MM.1S (cell line): Measurements from ENCODE around the gene PCCA.

Experiments used
- DNase-seq: peaks from one replicate; pipeline ENCODE4 v3.0.0-alpha.2; 2015
- H2AFZ ChIP-seq: fragments of 300-600 bp; sonication (generic); 2 replicates; pipeline ENCODE4 v1.6.0; 2016; ENCODE audit warnings: antibody characterized with exemption, low read length
- H3F3A ChIP-seq: fragments of 300-600 bp; sonication (generic); 2 replicates; pipeline ENCODE4 v1.6.1; 2016; ENCODE audit warnings: mild to moderate bottlenecking, antibody characterized with exemption, low read length, moderate library complexity, mixed read lengths; ENCODE audit not compliant: insufficient read depth
- H3K27ac ChIP-seq: fragments of 300-600 bp; sonication (generic); 2 replicates; pipeline ENCODE4 v1.5.1; 2016; ENCODE audit warnings: mild to moderate bottlenecking, low read length
- H3K27me3 ChIP-seq: fragments of 300-600 bp; sonication (generic); replicated peaks from 2 replicates; pipeline ENCODE4 v1.6.0; 2016; ENCODE audit warnings: low read length; ENCODE audit not compliant: insufficient read depth
- H3K36me3 ChIP-seq: fragments of 300-600 bp; sonication (generic); replicated peaks from 2 replicates; pipeline ENCODE4 v1.6.1; 2016; ENCODE audit warnings: mild to moderate bottlenecking, low read length, mixed read lengths; ENCODE audit not compliant: insufficient read depth
- H3K4me1 ChIP-seq: fragments of 300-600 bp; sonication (generic); 2 replicates; pipeline ENCODE4 v1.6.1; 2016; ENCODE audit warnings: low read length, mixed read lengths
- H3K4me2 ChIP-seq: fragments of 300-600 bp; sonication (generic); 2 replicates; pipeline ENCODE4 v1.6.0; 2016; ENCODE audit warnings: low read depth, low read length
- H3K4me3 ChIP-seq: fragments of 300-600 bp; sonication (generic); 2 replicates; pipeline ENCODE4 v1.5.1; 2016; ENCODE audit warnings: low read length, mixed read lengths
- H3K79me2 ChIP-seq: fragments of 300-600 bp; sonication (generic); 2 replicates; pipeline ENCODE4 v1.6.1; 2016; ENCODE audit warnings: mixed run types, low read length, mixed read lengths
- H3K9ac ChIP-seq: fragments of 300-600 bp; sonication (generic); 2 replicates; pipeline ENCODE4 v1.6.1; 2016; ENCODE audit warnings: low read length, mixed read lengths
- H3K9me2 ChIP-seq: fragments of 300-600 bp; sonication (generic); replicated peaks from 2 replicates; pipeline ENCODE4 v1.6.1; 2016; ENCODE audit warnings: mild to moderate bottlenecking, low read length, mixed read lengths; ENCODE audit not compliant: insufficient read depth
- H3K9me3 ChIP-seq: fragments of 300-600 bp; sonication (generic); replicated peaks from 2 replicates; pipeline ENCODE4 v1.6.1; 2016; ENCODE audit warnings: mild to moderate bottlenecking, low read length, mixed read lengths; ENCODE audit not compliant: insufficient read depth
- H4K20me1 ChIP-seq: fragments of 300-600 bp; sonication (generic); 2 replicates; pipeline ENCODE4 v1.6.1; 2016; ENCODE audit warnings: mild to moderate bottlenecking, low read length, moderate library complexity, mixed read lengths; ENCODE audit not compliant: insufficient read depth
- EZH2 ChIP-seq: fragments of 300-600 bp; sonication (generic); optimal IDR thresholded peaks from 2 replicates; pipeline ENCODE3; 2017; ENCODE audit warnings: low read depth, mild to moderate bottlenecking, antibody characterized with exemption, low read length, mixed read lengths
- EZH2phosphoT487 ChIP-seq: fragments of 300-600 bp; sonication (generic); IDR thresholded peaks from 2 replicates; pipeline ENCODE4 v1.6.1; 2018; ENCODE audit warnings: antibody characterized with exemption, low read length
- TF ChIP-seq, protein P1 (sequence below): fragments of 300-600 bp; sonication (generic); IDR thresholded peaks from 2 replicates; pipeline ENCODE4 v1.5.1; 2016; ENCODE audit warnings: antibody characterized with exemption, low read length, mixed read lengths

PCCA gene, protein sequence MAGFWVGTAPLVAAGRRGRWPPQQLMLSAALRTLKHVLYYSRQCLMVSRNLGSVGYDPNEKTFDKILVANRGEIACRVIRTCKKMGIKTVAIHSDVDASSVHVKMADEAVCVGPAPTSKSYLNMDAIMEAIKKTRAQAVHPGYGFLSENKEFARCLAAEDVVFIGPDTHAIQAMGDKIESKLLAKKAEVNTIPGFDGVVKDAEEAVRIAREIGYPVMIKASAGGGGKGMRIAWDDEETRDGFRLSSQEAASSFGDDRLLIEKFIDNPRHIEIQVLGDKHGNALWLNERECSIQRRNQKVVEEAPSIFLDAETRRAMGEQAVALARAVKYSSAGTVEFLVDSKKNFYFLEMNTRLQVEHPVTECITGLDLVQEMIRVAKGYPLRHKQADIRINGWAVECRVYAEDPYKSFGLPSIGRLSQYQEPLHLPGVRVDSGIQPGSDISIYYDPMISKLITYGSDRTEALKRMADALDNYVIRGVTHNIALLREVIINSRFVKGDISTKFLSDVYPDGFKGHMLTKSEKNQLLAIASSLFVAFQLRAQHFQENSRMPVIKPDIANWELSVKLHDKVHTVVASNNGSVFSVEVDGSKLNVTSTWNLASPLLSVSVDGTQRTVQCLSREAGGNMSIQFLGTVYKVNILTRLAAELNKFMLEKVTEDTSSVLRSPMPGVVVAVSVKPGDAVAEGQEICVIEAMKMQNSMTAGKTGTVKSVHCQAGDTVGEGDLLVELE

DNA sequence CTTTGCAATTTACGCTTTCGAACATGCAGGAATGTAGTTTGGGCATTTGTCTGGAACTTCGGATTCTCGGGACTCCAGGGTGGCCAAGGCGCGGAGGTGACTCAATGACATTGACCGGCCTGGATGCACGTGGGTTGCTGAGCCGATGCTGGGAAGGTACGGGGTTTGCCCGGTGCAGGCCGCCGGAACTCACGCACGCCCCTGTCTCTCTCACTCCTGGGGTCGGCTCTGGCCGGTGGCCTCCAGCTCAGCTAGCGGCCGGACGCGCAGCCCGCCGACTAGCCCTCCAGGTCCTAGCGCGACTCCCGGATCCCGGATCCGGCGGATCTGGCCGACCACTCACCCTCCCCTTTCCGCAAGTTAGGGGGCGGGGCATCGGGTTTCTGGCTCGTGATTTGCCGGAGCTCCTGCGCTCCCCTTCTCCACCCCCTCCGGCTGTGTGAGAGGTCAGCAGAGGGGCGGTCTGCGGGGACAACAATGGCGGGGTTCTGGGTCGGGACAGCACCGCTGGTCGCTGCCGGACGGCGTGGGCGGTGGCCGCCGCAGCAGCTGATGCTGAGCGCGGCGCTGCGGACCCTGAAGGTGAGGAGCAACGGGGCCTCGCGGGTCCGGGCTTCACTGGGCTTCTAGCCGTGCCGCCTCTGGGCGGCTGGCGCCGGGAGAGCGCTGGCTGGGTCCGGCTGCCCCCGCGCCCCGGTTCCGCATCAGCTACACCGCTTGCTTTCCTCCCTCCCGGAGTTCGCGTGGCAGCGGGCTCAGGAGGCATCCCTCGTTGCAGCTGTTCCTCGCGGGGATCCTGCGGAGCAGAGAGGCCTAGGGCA, at the start of gene PCCA:
Gene PCCA (plus strand): TSS at position 450 of the 821 bp plus-strand sequence. CDS start 28 bp downstream, at position 478.
- peak within 1 kb of the TSS; percentile 58; the same call in 1 of the 2 replicates for H3K9ac ChIP-seq
- H3K36me3 ChIP-seq, result no peaks in the 10 kb centered on the region
- peak within 1 kb of the TSS; percentile 75 for H3K4me3 ChIP-seq
- H3K9me2 ChIP-seq, result no peaks in the 10 kb centered on the region
- H3K79me2 ChIP-seq, result peaks cover 36% of the 10 kb centered on the region
- DNase-seq, result peak; percentile 91
- H3K4me2 ChIP-seq, result peak within 1 kb of the TSS; percentile 85
- H3K27ac ChIP-seq, result no peak within 1 kb of the TSS; the same call in 1 of the 2 replicates
- no peaks in the 10 kb centered on the region for H3K9me3 ChIP-seq
- H2AFZ ChIP-seq, result peak within 1 kb of the TSS; percentile 81
- H3K4me1 ChIP-seq, result no peaks in the 10 kb centered on the region
- no peaks in the 10 kb centered on the region for H4K20me1 ChIP-seq
- TF ChIP-seq EZH2, result no peak
- TF ChIP-seq EZH2phosphoT487, result no peak
- TF ChIP-seq, protein P1, sequence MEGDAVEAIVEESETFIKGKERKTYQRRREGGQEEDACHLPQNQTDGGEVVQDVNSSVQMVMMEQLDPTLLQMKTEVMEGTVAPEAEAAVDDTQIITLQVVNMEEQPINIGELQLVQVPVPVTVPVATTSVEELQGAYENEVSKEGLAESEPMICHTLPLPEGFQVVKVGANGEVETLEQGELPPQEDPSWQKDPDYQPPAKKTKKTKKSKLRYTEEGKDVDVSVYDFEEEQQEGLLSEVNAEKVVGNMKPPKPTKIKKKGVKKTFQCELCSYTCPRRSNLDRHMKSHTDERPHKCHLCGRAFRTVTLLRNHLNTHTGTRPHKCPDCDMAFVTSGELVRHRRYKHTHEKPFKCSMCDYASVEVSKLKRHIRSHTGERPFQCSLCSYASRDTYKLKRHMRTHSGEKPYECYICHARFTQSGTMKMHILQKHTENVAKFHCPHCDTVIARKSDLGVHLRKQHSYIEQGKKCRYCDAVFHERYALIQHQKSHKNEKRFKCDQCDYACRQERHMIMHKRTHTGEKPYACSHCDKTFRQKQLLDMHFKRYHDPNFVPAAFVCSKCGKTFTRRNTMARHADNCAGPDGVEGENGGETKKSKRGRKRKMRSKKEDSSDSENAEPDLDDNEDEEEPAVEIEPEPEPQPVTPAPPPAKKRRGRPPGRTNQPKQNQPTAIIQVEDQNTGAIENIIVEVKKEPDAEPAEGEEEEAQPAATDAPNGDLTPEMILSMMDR, result no peak
- H3F3A ChIP-seq, result no peaks in the 10 kb centered on the region; the same call in 1 of the 2 replicates
- H3K27me3 ChIP-seq, result no peaks in the 10 kb centered on the region

DNA sequence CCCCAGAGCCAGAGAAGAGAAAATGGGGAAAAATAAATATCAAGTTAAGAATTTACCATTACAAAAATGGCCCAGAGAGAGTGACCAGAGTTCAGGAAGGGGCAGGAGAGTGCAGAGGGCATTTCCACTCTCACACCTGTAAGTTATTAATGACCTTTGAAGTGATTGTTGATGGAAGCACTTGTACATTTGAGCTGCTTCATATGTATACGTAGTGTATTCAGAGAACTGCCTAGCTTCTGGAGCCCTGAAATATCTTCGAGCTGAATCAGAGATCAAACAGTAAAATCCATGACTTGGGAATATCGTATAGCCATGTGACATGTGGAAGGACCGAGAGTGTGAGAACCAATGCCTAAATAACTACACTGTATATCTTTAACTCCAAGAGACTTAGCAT, 49.2 kb upstream of the PCCA start:
- Histone ChIP-seq H3K9me2 (no peaks in the 10 kb centered on the region), H3K4me1 (no peaks in the 10 kb centered on the region), H2AFZ (no peak overlapping the region), H3K79me2 (no peaks in the 10 kb centered on the region), H3K9me3 (no peaks in the 10 kb centered on the region), H3K36me3 (no peaks in the 10 kb centered on the region), H3K4me2 (no peak overlapping the region), H3K27ac (no peak overlapping the region), H3F3A (no peaks in the 10 kb centered on the region), H4K20me1 (no peaks in the 10 kb centered on the region), H3K4me3 (no peak overlapping the region), H3K9ac (no peak overlapping the region), H3K27me3 (no peaks in the 10 kb centered on the region)
- DNase-seq, result no peak
- TF ChIP-seq EZH2phosphoT487 (no peak), EZH2 (no peak)
- TF ChIP-seq, protein P1, result no peak

DNA sequence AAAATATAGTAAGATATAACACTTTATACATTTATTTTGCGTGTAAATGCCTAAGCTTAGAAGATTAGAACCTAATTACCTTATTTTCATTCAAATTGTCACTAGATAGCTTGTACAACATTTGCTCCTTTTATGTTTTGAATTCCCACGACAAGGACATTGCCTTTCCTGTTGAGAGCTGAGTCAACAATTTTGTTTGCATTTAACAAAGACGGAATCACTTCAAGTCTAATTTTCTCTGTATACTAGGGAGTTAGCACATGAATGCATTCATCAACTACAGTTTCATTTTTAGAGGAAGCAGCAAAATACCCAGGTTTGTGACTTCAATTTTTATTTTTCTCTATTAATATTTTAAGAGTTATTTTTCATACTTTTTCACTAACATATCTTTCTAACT, 48.7 kb upstream of the PCCA start:
- H3K4me2 ChIP-seq, result no peak overlapping the region
- H3K27ac ChIP-seq, result no peak overlapping the region
- no peak overlapping the region for H2AFZ ChIP-seq
- H3K27me3 ChIP-seq, result no peaks in the 10 kb centered on the region
- no peaks in the 10 kb centered on the region for H3K4me1 ChIP-seq
- no peaks in the 10 kb centered on the region for H3K9me2 ChIP-seq
- H4K20me1 ChIP-seq, result no peaks in the 10 kb centered on the region
- no peaks in the 10 kb centered on the region for H3F3A ChIP-seq
- no peaks in the 10 kb centered on the region for H3K9me3 ChIP-seq
- H3K36me3 ChIP-seq, result no peaks in the 10 kb centered on the region
- H3K9ac ChIP-seq, result no peak overlapping the region
- TF ChIP-seq EZH2, result no peak
- TF ChIP-seq EZH2phosphoT487, result no peak
- TF ChIP-seq, protein P1, result no peak
- H3K4me3 ChIP-seq, result no peak overlapping the region
- no peaks in the 10 kb centered on the region for H3K79me2 ChIP-seq
- DNase-seq, result no peak
